Adrenal gland (tissue), 12 donors: ENCODE data around the gene EPB41L2. TPM values are rescaled to one million over a fixed set of nuclear protein-coding genes. Genes with fewer than 3 reads are reported as not detected.
A peak's percentile ranks its signal among the peaks of the same experiment; 100 is the strongest.

Experiments
- DNase-seq, 7 donors: peaks; one replicate each; pipeline ENCODE4 v3.0.0-alpha.2; 2019 to 2020
- H3K27ac ChIP-seq, 5 donors: fragments of 200-600 bp; sonication (generic) in 4 of 5; 1 replicate in 3 of 5; 2 replicates in 2 of 5; pipeline versions ENCODE4 v1.5.1 to v1.8.0; 2016 to 2020; ENCODE audit warnings: mild to moderate bottlenecking in 1 of 5
- H3K27me3 ChIP-seq: fragments of 200-600 bp; 2 replicates; pipeline ENCODE4 v1.8.0; 2021
- H3K36me3 ChIP-seq, 2 donors: fragments of 200-600 bp; replicated peaks in 1 of 2; 1 replicate in 1 of 2; 2 replicates in 1 of 2; pipeline versions ENCODE4 v1.5.1 to v1.8.0; 2018 to 2022
- H3K4me1 ChIP-seq, 2 donors: fragments of 200-600 bp; replicated peaks in 1 of 2; 1 replicate in 1 of 2; 2 replicates in 1 of 2; pipeline versions ENCODE4 v1.5.1 to v1.8.0; 2018 to 2021
- H3K4me3 ChIP-seq, 4 donors: fragments of 200-600 bp; sonication (generic) in 3 of 4; one replicate each; pipeline ENCODE4 v1.5.1; 2016 to 2018
- H3K9me3 ChIP-seq, 3 donors: fragments of 200-600 bp; sonication (generic) in 1 of 3; replicated peaks in 1 of 3; 1 replicate in 2 of 3; 2 replicates in 1 of 3; pipeline versions ENCODE4 v1.5.1 to v1.8.0; 2016 to 2021
- POLR2A ChIP-seq, 2 donors: fragments of 450-650 bp; IDR thresholded peaks; one replicate each; pipeline ENCODE4 v1.6.1; 2017; ENCODE audit warnings: antibody characterized with exemption in 2 of 2, mild to moderate bottlenecking in 2 of 2, moderate library complexity in 1 of 2
- WGBS, 4 donors: extraction: QIAGEN DNeasy Blood & Tissue Kit in 2 of 4; methylation state at CpG; one replicate each; pipeline versions ENCODE4 v1.1.5 to v1.1.7; 2013 to 2017; 5-methylcytosine and 5-hydroxymethylcytosine counted together
- intact Hi-C, 2 donors: fragments of 100-400 bp; cut with DNase I; formaldehyde crosslinking; loops; one replicate each; pipeline versions ENCODE4 v1.14.1 to v1.15.0; 2022 to 2023
- polyA plus RNA-seq, 3 donors: library from polyadenylated mRNA; stranded (reverse); fragments of 200-250 nt in 2 of 3; fragments of 350-450 nt in 1 of 3; fragmentation: Illumina TruSeq in 1 of 3; extraction: RNeasy Lipid Tissue Mini Kit (QIAGEN cat#74804) in 1 of 3; gene quantifications; one replicate each; pipeline ENCODE4 v1.2.3, GENCODE V29; 2013 to 2014
- total RNA-seq, 9 donors: library from RNA; depleted of rRNA in 4 of 9; stranded (reverse); fragments of >200 nt in 4 of 9; fragments of 120-200 nt in 1 of 9; fragmentation: NEBNext Ultra II Directional in 1 of 9; extraction: Animal tissue kit (Norgen Biotek cat#: 25700) in 1 of 9; gene quantifications; one replicate each; pipeline versions ENCODE4 v1.1.0 to v1.2.4, GENCODE V29; 2013 to 2023
- TF ChIP-seq, protein P1 (sequence below), 6 experiments: fragments of 450-650 bp in 4 of 6; fragments of 200-600 bp in 2 of 6; sonication (generic) in 1 of 6; IDR thresholded peaks; 1 replicate in 5 of 6; 2 replicates in 1 of 6; pipeline versions ENCODE4 v1.5.1 to v1.8.0; 2016 to 2021; ENCODE audit warnings: antibody characterized with exemption in 6 of 6, mild to moderate bottlenecking in 2 of 6, moderate library complexity in 1 of 6
- donor health status: healthy with polysubstance abuse.
- donor health status: Bipolar disorder and iron deficiency.
- donor health status: DM: yes; HTN: yes; CAD: no.
- donor health status: DM: no; HTN: no; CAD: no.
- donor health status: DM: no; HTN: no; CAD: no.
- donor health status: DM: yes; HTN: yes; CAD: no.

The EPB41L2 gene
- total and polyA plus RNA-seq, 12 donors = 30.6 to 101 (median 82.4) TPM

DNA sequence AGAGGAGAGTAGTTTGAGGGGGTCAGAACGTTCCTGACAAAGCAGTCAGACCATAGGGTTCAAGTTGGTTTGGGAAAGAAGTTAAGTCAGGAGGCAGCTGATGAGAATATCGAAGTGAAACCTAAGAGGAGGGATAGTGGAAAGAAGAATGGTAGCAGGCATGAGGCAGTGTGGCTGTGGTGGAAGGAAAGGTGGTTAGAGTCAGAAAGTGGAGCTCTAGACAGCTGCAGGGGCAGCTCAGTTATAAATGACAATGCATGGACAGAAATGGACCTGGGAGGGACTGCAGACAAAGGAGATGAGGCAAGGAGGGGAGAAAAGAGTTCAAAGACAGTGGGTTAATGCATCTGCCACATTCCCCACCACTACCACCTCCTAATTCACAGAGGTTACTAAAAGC, 169.3 kb downstream of the EPB41L2 start:
- Histone ChIP-seq H3K4me1 (peaks cover 0 to 19% of the 10 kb centered on the region in 2 donors), H3K9me3 (no peaks in the 10 kb centered on the region), H3K27me3 (no peaks in the 10 kb centered on the region), H3K36me3 (peaks cover 0 to 13% of the 10 kb centered on the region in 2 donors), H3K27ac (peak overlapping the region in 1 of 5 donors; percentile 1), H3K4me3 (no peak overlapping the region)
- no peak for DNase-seq
- TF ChIP-seq POLR2A (IDR thresholded peaks at IDR 0.05) = no peak
- intact Hi-C loops = no loop called here
- 81 to 89% (median 85%) methylated on average over 2 of the region's 2 CpGs for WGBS, 4 donors

DNA sequence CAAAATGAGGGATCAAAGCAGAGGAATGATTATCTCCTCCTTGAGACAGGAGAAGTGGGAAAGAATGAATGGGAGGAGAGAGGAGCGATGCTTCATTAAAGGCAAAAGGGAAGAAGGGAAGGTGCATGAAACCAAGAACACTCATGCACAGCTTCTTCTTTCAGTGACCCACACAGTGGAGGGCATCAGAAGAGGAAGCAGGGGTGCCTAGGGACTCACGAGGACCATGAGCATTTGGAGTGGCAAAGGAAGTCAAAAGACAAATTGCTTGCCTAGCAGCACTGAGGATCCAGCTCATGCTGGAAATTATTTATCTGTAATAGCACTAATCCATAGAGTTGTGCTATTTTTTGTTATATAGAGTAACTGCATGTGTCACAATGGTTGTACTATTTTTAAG, 169.8 kb downstream of the EPB41L2 start:
- intact Hi-C loops = no loop called here
- 78 to 86% (median 82%) methylated on average over 2 of the region's 2 CpGs for WGBS, 4 donors

DNA sequence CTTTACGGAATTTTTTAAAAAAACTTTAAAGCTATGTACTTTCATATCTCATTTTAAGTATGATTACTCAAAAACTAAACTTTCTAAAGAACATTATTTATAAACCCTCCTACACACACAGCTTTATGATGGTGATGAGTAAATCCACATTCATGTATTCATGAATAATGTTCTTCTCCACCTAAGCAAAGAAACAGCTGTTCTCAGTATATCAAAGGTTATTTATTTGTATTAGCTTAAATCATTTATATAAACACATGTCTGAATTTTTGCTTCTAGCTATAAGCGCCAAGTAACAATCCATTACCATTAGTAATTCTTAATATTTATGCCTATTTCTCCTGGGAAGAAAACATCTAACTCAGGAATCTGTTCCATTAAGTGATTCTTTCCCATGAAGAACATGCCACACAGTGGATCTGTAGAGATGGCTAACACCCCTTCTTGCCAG, 172.5 kb downstream of the EPB41L2 start:
- Histone ChIP-seq H3K4me3 (no peak overlapping the region), H3K4me1 (peaks cover 0 to 7% of the 10 kb centered on the region in 2 donors), H3K9me3 (no peaks in the 10 kb centered on the region), H3K27ac (no peak overlapping the region), H3K27me3 (no peaks in the 10 kb centered on the region), H3K36me3 (peaks cover 0 to 13% of the 10 kb centered on the region in 2 donors)
- no peak for DNase-seq
- no peak for TF ChIP-seq POLR2A (IDR thresholded peaks at IDR 0.05)
- TF ChIP-seq, protein P1, sequence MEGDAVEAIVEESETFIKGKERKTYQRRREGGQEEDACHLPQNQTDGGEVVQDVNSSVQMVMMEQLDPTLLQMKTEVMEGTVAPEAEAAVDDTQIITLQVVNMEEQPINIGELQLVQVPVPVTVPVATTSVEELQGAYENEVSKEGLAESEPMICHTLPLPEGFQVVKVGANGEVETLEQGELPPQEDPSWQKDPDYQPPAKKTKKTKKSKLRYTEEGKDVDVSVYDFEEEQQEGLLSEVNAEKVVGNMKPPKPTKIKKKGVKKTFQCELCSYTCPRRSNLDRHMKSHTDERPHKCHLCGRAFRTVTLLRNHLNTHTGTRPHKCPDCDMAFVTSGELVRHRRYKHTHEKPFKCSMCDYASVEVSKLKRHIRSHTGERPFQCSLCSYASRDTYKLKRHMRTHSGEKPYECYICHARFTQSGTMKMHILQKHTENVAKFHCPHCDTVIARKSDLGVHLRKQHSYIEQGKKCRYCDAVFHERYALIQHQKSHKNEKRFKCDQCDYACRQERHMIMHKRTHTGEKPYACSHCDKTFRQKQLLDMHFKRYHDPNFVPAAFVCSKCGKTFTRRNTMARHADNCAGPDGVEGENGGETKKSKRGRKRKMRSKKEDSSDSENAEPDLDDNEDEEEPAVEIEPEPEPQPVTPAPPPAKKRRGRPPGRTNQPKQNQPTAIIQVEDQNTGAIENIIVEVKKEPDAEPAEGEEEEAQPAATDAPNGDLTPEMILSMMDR (IDR thresholded peaks at IDR 0.05) = no peak
- 76 to 85% (median 77%) methylated on average over 2 of the region's 2 CpGs for WGBS, 4 donors
- intact Hi-C loops = no loop called here

More for the DNA sequence above, 169.8 kb downstream of the EPB41L2 start:
- Histone ChIP-seq H3K27me3 (no peaks in the 10 kb centered on the region), H3K4me3 (no peak overlapping the region), H3K27ac (peak overlapping the region in 1 of 5 donors; percentile 1), H3K36me3 (peaks cover 0 to 13% of the 10 kb centered on the region in 2 donors), H3K9me3 (no peaks in the 10 kb centered on the region), H3K4me1 (peaks cover 0 to 19% of the 10 kb centered on the region in 2 donors)
- peak in 2 of 7 donors; percentile 28 to 46 for DNase-seq
- TF ChIP-seq POLR2A (IDR thresholded peaks at IDR 0.05) = no peak

DNA sequence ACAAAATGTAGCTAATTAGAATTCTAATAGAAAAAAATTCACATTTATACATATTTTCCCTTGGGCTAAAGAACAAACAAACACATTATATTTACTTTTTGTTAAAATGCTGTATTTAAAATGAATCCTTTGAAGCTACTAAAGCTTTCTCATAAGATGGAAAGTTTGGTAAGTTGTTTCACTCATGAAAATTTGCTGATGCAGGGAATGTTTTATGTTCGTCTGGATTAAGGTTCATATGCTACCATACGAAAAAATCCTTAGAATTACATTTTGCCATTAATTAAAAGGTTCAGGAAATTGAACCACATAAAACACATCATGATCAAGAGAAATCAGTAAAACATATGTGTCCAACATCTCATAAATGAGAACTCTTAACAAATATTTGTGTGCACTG, 173.6 kb downstream of the EPB41L2 start:
- peaks cover 0 to 10% of the 10 kb centered on the region in 2 donors for H3K36me3 ChIP-seq
- intact Hi-C loops = loop anchor here (5.0 to 10.0 kb wide), 2 partner anchors 228 to 645 kb away; no protein-coding TSS in a partner anchor
- H3K9me3 ChIP-seq = no peaks in the 10 kb centered on the region
- TF ChIP-seq, protein P1 (IDR thresholded peaks at IDR 0.05) = no peak
- no peak for TF ChIP-seq POLR2A (IDR thresholded peaks at IDR 0.05)
- H3K27ac ChIP-seq = no peak overlapping the region
- no peak for DNase-seq
- WGBS, 4 donors = 93 to 97% (median 95%) methylated on average over 2 of the region's 2 CpGs
- no peak overlapping the region for H3K4me3 ChIP-seq
- no peaks in the 10 kb centered on the region for H3K27me3 ChIP-seq
- H3K4me1 ChIP-seq = peaks cover 0 to 7% of the 10 kb centered on the region in 2 donors

DNA sequence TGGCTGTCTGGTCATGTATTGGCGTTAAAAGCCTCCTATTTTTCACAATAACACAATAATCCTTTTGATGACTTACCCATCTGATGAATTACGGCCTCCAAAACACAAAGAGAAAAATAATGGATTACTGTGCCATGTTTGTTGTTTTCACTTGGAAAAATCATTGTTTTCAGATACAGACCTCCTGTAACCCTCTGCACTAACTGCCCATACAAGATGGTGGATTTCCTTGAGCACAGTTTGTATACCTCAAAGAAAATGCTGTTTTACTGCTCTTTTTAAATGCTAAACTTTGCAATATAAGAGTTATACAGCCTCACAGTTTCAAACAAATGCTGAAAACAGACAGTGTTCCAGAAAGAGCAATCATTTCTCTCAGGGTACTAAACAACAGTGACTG, 174.8 kb downstream of the EPB41L2 start:
- Histone ChIP-seq H3K4me3 (no peak overlapping the region), H3K4me1 (peaks cover 0 to 7% of the 10 kb centered on the region in 2 donors), H3K27me3 (no peaks in the 10 kb centered on the region), H3K9me3 (no peaks in the 10 kb centered on the region), H3K27ac (no peak overlapping the region), H3K36me3 (peaks cover 0 to under 1% of the 10 kb centered on the region in 2 donors)
- TF ChIP-seq, protein P1 (IDR thresholded peaks at IDR 0.05) = no peak
- no peak for TF ChIP-seq POLR2A (IDR thresholded peaks at IDR 0.05)
- 82 to 93% (median 88%) methylated on average over 2 of the region's 2 CpGs for WGBS, 4 donors
- no peak for DNase-seq
- intact Hi-C loops = loop anchor here (5.0 to 10.0 kb wide), 2 partner anchors 229 to 647 kb away; no protein-coding TSS in a partner anchor
